Heart left ventricle (tissue), 16 donors: ENCODE results near the gene SLC8A3. TPM values are rescaled to one million over a fixed set of nuclear protein-coding genes. Genes with fewer than 3 reads are reported as not detected.

Experiments used
- ATAC-seq, 4 donors: fragments of 200-7000 bp; cut with Tn5 transposase; one replicate each; pipeline ENCODE4 v1.9.1; 2020 to 2022; ENCODE audit warnings: moderate library complexity in 4 of 4, mild to moderate bottlenecking in 3 of 4, moderate number of reproducible peaks in 1 of 4
- DNase-seq, 5 donors: peaks; one replicate each; pipeline ENCODE4 v3.0.0-alpha.2; 2020
- H3K27ac ChIP-seq, 12 donors: fragments of 200-600 bp; sonication (generic) in 4 of 12; one replicate each; pipeline versions ENCODE4 v1.5.0 to v1.8.0; 2016 to 2022; ENCODE audit warnings: mild to moderate bottlenecking in 2 of 12
- H3K27me3 ChIP-seq, 9 donors: fragments of 200-600 bp; sonication (generic) in 2 of 9; one replicate each; pipeline versions ENCODE4 v1.5.1 to v1.8.0; 2016 to 2022; ENCODE audit warnings: mild to moderate bottlenecking in 3 of 9
- H3K36me3 ChIP-seq, 9 donors: fragments of 200-600 bp; sonication (generic) in 2 of 9; one replicate each; pipeline versions ENCODE4 v1.5.0 to v1.8.0; 2018 to 2022; ENCODE audit warnings: mild to moderate bottlenecking in 2 of 9
- H3K4me1 ChIP-seq, 12 donors: fragments of 200-600 bp; sonication (generic) in 4 of 12; one replicate each; pipeline versions ENCODE4 v1.5.0 to v1.8.0; 2016 to 2022; ENCODE audit warnings: mild to moderate bottlenecking in 3 of 12
- H3K4me3 ChIP-seq, 12 donors: fragments of 200-600 bp; sonication (generic) in 4 of 12; one replicate each; pipeline versions ENCODE4 v1.5.0 to v1.8.0; 2017 to 2022; ENCODE audit warnings: mild to moderate bottlenecking in 9 of 12, moderate library complexity in 4 of 12
- H3K9me3 ChIP-seq, 12 donors: fragments of 200-600 bp; sonication (generic) in 4 of 12; one replicate each; pipeline versions ENCODE4 v1.5.0 to v1.8.0; 2016 to 2022; ENCODE audit warnings: mild to moderate bottlenecking in 1 of 12
- POLR2A ChIP-seq, 2 donors: fragments of 450-650 bp; IDR thresholded peaks; one replicate each; pipeline ENCODE4 v1.6.1; 2017; ENCODE audit warnings: antibody characterized with exemption in 2 of 2, mild to moderate bottlenecking in 2 of 2, moderate library complexity in 2 of 2
- WGBS, 4 donors: extraction: QIAGEN DNeasy Blood & Tissue Kit in 2 of 4; methylation state at CpG; one replicate each; pipeline versions ENCODE4 v1.1.5 to v1.1.7; 2013 to 2018; 5-methylcytosine and 5-hydroxymethylcytosine counted together
- intact Hi-C, 10 donors: fragments of 100-400 bp; cut with DNase I; formaldehyde crosslinking; loops; one replicate each; pipeline versions ENCODE4 v1.11.1 to v1.14.2; 2022
- polyA plus RNA-seq, 2 donors: library from polyadenylated mRNA; stranded (reverse); fragments of 200-250 nt; gene quantifications; one replicate each; pipeline ENCODE4 v1.2.3, GENCODE V29; 2013
- total RNA-seq, 9 donors: library from RNA; depleted of rRNA in 2 of 9; stranded (reverse); fragments of >200 nt in 2 of 9; fragmentation: NEBNext Ultra II Directional in 3 of 9; extraction: Animal tissue kit (Norgen Biotek cat#: 25700) in 3 of 9; gene quantifications; one replicate each; pipeline versions ENCODE4 v1.1.0 to v1.2.4, GENCODE V29; 2016 to 2023
- TF ChIP-seq, protein P1 (sequence below), 12 donors: fragments of 200-600 bp; sonication (generic) in 4 of 12; IDR thresholded peaks; one replicate each; pipeline versions ENCODE4 v1.5.0 to v1.8.0; 2018 to 2022; ENCODE audit warnings: antibody characterized with exemption in 12 of 12, mild to moderate bottlenecking in 5 of 12
- donor health status: ischemic (EF 13 %, LVEDD 7.1; RV severe dilation, severe dysfunction).
- donor health status: healthy with polysubstance abuse.
- donor health status: DM: no; HTN: yes; CAD: no.
- donor health status: DM: no; HTN: no; CAD: no.
- donor health status: ischemic (EF 25% LVEDD 6.9; RV normal size, moderate dysfunction).
- donor health status: ischemic (EF 25% LVEDD 5.7; RV mildly dilated, moderate dysfunction).
- donor health status: healthy.
- donor health status: DM: yes; HTN: yes; CAD: no.
- donor health status: ischemic (EF 35%, LVEDD 5.7; RV mildly dilated, moderate dysfunction).
- donor health status: nonischemic (EF 11% LVEDD 7.7; RV severe dilation, severe dysfunction).
- donor health status: DM: yes; HTN: yes; CAD: no.
- donor health status: PGD.
- donor health status: ischemic (EF 29% LVEDD 5.4; RV normal size, mild dysfunction).
- donor health status: nonischemic (EF 23%, LVEDD 6.1; RV moderate dilation, normal function).

The SLC8A3 gene
- total and polyA plus RNA-seq, 11 donors: 0.03 to 0.23 (median 0.11) TPM; not detected in 6

DNA sequence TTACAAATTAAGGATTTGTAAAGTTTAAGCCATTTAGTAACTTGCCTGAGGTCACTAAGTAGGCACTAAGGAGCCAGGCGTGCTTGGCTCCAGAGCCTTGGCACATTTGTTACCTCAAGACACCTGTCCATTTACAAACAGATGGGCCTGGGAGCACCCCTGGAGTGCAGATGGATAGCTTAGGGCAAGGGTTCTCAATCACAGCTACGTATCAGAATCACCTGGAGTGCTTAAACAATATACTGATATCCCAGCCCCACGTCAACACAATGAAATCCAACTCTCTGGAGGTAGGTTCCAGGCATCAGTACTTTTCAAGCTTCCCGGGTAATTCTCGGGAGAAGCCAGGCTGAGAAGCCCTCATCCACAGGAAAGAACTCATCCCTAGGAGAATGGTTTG lies 45.4 kb downstream of the SLC8A3 start:
- Histone ChIP-seq H3K9me3 (no peaks in the 10 kb centered on the region), H3K27me3 (peaks cover 0 to 24% (median 0%) of the 10 kb centered on the region in 9 donors), H3K4me1 (no peaks in the 10 kb centered on the region), H3K36me3 (no peaks in the 10 kb centered on the region), H3K27ac (no peak overlapping the region), H3K4me3 (no peak overlapping the region)
- intact Hi-C loops: no loop called here
- DNase-seq (no peak), ATAC-seq (no peak)
- 75 to 82% (median 80%) methylated on average over 5 of the region's 5 CpGs for WGBS, 4 donors
- TF ChIP-seq, protein P1, sequence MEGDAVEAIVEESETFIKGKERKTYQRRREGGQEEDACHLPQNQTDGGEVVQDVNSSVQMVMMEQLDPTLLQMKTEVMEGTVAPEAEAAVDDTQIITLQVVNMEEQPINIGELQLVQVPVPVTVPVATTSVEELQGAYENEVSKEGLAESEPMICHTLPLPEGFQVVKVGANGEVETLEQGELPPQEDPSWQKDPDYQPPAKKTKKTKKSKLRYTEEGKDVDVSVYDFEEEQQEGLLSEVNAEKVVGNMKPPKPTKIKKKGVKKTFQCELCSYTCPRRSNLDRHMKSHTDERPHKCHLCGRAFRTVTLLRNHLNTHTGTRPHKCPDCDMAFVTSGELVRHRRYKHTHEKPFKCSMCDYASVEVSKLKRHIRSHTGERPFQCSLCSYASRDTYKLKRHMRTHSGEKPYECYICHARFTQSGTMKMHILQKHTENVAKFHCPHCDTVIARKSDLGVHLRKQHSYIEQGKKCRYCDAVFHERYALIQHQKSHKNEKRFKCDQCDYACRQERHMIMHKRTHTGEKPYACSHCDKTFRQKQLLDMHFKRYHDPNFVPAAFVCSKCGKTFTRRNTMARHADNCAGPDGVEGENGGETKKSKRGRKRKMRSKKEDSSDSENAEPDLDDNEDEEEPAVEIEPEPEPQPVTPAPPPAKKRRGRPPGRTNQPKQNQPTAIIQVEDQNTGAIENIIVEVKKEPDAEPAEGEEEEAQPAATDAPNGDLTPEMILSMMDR (IDR thresholded peaks at IDR 0.05): no peak
- no peak for TF ChIP-seq POLR2A (IDR thresholded peaks at IDR 0.05)

DNA sequence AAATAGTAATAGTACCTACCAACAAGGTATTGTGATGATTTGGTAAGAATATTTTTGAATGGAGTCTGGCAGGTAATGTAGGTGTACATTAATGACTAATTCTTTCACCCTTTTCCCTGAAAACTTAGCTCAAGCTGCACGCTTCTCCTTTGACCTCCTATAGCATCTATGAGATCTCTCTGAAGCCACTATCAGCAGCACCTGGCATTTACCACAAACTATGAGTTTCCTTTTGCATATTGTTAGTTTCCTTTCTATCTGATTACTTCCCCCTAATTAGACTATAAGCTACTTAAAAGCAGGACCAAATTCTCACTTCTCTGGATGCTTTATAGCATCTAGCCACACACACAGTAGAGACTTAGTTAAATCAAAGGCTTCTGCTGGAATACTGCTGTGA lies 48.1 kb downstream of the SLC8A3 start:
- peaks cover 0 to 27% (median 0%) of the 10 kb centered on the region in 9 donors for H3K27me3 ChIP-seq

DNA sequence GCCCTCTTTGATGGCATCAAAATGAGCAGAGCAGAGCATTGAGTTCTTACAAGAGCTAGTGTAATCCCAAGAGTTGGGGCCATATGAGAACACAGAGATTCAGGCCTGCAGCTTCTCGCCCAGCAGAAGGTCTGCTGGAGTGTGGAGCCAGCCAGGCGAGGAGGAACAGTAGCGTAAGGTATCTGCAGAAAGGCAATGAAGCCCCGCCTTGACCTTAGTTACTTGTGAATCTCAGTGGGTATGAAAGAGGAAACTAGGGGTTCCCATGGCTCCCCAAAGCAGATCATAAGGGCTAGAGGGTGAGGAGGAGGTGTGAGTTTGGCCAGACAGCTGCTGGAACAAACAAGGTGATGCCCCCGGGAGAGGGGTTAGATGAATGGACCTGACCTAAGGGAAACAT lies 49.4 kb downstream of the SLC8A3 start:
- Histone ChIP-seq H3K36me3 (no peaks in the 10 kb centered on the region), H3K4me1 (no peaks in the 10 kb centered on the region), H3K4me3 (no peak overlapping the region), H3K9me3 (no peaks in the 10 kb centered on the region), H3K27ac (no peak overlapping the region), H3K27me3 (peaks cover 0 to 27% (median 0%) of the 10 kb centered on the region in 9 donors)
- intact Hi-C loops: no loop called here
- WGBS, 4 donors: 83 to 85% (median 83%) methylated on average over 5 of the region's 5 CpGs
- ATAC-seq: no peak
- no peak for TF ChIP-seq POLR2A (IDR thresholded peaks at IDR 0.05)
- TF ChIP-seq, protein P1 (IDR thresholded peaks at IDR 0.05): no peak
- no peak for DNase-seq

More for the DNA sequence above, 48.1 kb downstream of the SLC8A3 start:
- Histone ChIP-seq H3K4me3 (no peak overlapping the region), H3K4me1 (no peaks in the 10 kb centered on the region), H3K9me3 (no peaks in the 10 kb centered on the region), H3K36me3 (no peaks in the 10 kb centered on the region), H3K27ac (no peak overlapping the region)
- intact Hi-C loops: no loop called here
- TF ChIP-seq POLR2A (IDR thresholded peaks at IDR 0.05): no peak
- TF ChIP-seq, protein P1 (IDR thresholded peaks at IDR 0.05): no peak
- DNase-seq (no peak), ATAC-seq (no peak)
- 33 to 76% (median 72%) methylated on average over 1 of the region's 1 CpG for WGBS, 4 donors

DNA sequence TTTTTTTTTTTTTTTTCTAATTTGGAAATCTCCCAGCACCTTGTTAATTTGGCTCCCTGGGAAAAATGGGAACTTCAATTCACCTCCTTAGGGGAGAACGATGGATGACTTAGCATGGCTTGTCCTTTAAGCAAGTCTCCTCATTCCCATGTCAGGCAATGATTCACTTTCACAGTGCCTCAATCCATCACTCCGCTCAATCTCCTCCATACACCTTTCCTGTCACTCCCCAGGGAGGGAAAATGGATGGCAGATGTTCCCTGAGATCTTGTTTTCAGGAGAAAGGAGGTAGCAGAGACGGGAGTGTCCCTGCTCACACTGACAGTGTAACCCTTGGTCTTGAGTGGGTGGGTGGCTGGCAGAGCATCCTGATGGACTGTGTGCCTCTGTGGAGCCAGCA lies 51.0 kb downstream of the SLC8A3 start:
- intact Hi-C loops: no loop called here
- WGBS, 4 donors: 50 to 79% (median 69%) methylated on average over 3 of the region's 3 CpGs
- Histone ChIP-seq H3K27me3 (peaks cover 0 to 35% (median 0%) of the 10 kb centered on the region in 9 donors), H3K4me1 (no peaks in the 10 kb centered on the region), H3K9me3 (no peaks in the 10 kb centered on the region), H3K36me3 (no peaks in the 10 kb centered on the region), H3K27ac (no peak overlapping the region), H3K4me3 (no peak overlapping the region)
- TF ChIP-seq, protein P1 (IDR thresholded peaks at IDR 0.05): no peak
- no peak for TF ChIP-seq POLR2A (IDR thresholded peaks at IDR 0.05)
- DNase-seq: no peak
- ATAC-seq: no peak
